Occipital lobe (tissue), 2 donors: ENCODE results near the gene HIVEP2. TPM values are rescaled to one million over a fixed set of nuclear protein-coding genes. Genes with fewer than 3 reads are reported as not detected.

Experiments used
- DNase-seq: peaks from one replicate; lab custom pipeline; 2025; lab: John Stamatoyannopoulos, UW
- total RNA-seq: library from RNA; depleted of rRNA; stranded (reverse); fragments of >200 nt; gene quantifications from one replicate; pipeline ENCODE4 v1.2.3, GENCODE V29; 2014

HIVEP2 gene
- total RNA-seq, 1 donor from 2014 or later, result 114 TPM

DNA sequence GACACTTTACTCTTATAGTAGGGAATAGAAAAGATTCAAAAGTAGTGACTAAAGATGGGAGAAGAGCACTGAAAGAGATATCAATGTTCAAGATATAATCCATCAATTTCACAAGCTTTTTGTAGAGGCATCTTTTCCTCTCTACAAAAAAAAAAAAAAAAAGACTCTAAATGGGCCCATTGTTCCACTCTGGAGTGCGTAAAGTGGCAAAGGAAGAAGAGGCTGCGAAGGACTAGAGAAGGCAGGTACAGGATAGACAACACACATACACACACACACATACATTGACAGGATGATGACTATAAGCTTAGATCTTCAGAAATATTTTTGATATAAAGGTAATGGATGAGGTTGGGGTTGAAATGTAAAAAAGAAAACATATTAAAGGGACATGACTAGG lies 157.6 kb downstream of the HIVEP2 start:
- DNase-seq, result no peak

GRCh38 chr6:142786476-142786875 lies 158.5 kb downstream of the HIVEP2 start:
- no peak for DNase-seq

GRCh38 chr6:142784344-142784743 lies 160.6 kb downstream of the HIVEP2 start:
- DNase-seq, result peak; percentile 18

DNA sequence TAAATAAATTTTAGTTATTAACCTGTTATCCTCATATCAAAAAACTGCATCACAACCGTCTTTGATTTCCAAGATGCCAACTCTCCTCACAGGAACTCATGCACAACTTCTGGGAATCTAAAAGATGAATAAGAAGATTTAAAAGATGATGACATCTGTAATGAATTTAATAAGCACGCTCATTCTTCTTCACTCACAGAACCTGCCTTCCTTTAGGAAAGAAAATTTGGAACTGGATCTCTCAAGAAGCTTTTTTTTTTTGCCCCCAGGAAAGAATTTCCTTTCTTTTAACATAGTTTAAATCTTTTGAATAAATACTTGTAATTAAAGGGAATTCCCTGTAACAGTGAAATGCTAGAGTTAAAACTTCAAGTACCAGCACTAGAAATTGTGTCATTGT lies 161.5 kb downstream of the HIVEP2 start:
- no peak for DNase-seq

DNA sequence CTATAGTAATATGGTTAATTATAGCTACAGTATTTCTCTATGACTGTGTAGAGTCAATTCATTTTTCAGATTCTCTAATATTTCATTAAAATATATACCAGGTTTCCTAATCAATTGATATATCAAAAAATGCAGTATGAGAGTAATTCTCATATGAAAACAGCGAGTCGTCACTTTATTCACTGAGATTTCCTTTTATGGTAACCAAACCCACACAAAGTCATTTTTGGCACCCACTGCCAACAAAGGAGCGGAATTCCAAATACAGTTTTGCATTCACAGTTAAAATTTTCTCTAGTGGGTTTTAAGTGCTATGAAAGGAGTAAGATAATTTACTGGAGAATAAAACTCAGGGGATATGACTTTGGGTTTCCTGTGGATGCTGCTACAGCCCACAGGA lies 163.8 kb downstream of the HIVEP2 start:
- DNase-seq, result no peak

GRCh38 chr6:142773859-142774648 lies 170.9 kb downstream of the HIVEP2 start:
- DNase-seq, result no peak

- DNase-seq, result no peak
These were observed 171.7 kb downstream of the HIVEP2 start for GRCh38 chr6:142773324-142773723.

- no peak for DNase-seq
These were observed 173.8 kb downstream of the HIVEP2 start for GRCh38 chr6:142771162-142771561.

DNA sequence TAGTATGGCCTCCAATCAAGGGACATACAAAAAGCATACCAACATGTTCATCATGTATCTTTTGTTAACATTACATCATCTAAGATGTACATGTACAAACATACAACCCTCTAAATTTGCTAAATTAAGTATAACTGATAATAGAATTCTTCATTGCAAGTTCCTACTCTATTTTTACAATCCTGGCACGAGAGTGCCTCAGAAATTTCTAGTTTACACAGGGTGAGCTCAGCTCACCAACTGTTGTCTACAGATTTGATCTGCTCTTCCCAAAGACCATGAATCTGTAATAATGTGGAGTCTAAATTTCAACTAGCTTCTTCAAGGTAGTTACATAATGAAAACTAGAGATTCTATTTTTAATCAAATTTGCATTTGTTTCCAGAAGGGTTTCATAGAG lies 179.7 kb downstream of the HIVEP2 start:
- DNase-seq, result no peak

GRCh38 chr6:142764311-142764710 lies 180.7 kb downstream of the HIVEP2 start:
- DNase-seq, result no peak

GRCh38 chr6:142763205-142763604 lies 181.8 kb downstream of the HIVEP2 start:
- peak; percentile 16 for DNase-seq

GRCh38 chr6:142761756-142762155 lies 183.2 kb downstream of the HIVEP2 start:
- DNase-seq, result no peak

GRCh38 chr6:142760152-142760551 lies 184.8 kb downstream of the HIVEP2 start:
- DNase-seq, result no peak

GRCh38 chr6:142758629-142759025 lies 186.3 kb downstream of the HIVEP2 start:
- no peak for DNase-seq

- peak; percentile 15 for DNase-seq
These were observed 186.9 kb downstream of the HIVEP2 start for GRCh38 chr6:142757852-142758628.

GRCh38 chr6:142756215-142756630 lies 188.8 kb downstream of the HIVEP2 start:
- DNase-seq, result no peak

GRCh38 chr6:142753196-142753595 lies 191.8 kb downstream of the HIVEP2 start:
- DNase-seq, result no peak

DNA sequence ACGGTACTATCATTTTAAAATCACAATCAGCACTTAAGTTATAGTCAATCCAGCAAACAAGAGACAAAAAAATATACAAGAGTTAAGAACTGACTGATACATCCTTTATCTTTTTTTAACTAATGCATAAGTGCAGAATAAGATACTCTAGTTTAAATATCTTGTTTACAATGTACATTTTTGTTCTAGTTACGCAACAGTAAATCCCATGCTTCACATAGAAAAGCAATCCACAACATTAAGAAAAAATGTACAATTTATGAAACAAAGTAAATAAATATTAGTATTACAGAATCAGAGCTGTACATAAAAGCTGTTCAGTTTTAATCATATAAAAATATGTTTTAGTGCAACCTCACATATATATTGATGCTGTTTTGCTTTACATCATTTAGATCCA lies 192.6 kb downstream of the HIVEP2 start:
- DNase-seq, result no peak

DNA sequence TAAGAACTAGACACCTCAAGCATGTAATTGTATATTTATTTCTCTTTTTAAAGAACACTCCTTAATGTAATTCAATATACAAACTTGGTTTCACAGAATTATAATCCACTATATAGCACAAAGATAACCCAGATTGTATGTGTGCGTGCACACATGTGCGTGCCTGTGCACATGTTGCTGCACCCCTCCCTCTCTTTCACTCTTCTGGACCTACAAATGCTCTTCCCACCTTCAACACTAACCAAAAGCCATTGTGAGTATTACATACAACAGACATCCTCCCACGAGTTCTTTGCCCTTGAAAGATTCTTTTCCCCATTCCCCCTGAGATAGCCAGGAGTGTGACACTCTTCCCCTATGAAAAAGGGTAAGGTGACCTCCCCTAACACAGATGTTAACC lies 193.5 kb downstream of the HIVEP2 start:
- no peak for DNase-seq

- no peak for DNase-seq
These were observed 194.0 kb downstream of the HIVEP2 start for GRCh38 chr6:142750998-142751397.

DNA sequence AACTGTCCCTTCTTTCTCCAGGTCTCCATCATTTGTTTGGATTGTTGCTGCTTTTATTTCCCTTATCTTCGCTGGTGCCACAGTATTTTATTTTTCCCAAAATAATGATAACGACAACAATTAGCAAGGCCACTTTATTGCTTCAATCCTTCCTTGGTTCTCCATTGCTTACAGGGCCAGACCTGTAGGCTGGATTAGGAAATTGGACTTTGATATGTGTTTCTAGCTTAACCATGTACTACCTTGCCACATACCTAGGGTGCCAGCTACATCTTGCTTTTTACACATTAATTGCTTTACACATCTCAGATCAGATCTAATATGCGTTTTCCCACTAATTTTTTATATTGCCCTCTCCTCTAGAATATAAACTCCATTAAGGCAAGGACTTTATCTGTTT lies 195.4 kb downstream of the HIVEP2 start:
- no peak for DNase-seq

DNA sequence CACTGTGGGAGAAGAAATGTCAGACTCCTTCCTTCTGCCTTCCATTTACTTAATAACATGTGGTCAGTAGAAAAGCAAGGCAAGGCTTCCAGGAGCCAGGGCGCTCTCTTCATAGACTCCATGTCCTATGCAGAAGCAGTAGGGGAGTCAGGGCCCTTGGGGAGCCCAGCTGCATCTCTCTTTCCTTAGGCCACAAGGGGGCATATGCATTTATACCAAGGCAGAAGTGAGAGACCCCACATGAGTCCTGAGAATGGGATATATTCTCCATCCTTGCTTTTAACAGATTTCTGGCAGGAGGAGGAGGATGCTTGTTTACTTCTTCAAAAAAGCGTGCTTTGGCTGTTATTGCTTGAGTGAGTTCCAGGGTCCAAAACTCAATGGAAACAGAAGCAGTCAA lies 198.5 kb downstream of the HIVEP2 start:
- no peak for DNase-seq

- DNase-seq, result no peak
These were observed 200.1 kb downstream of the HIVEP2 start for GRCh38 chr6:142744836-142745235.
